ENCODE results near the gene CAPN12. TPM values are rescaled to one million over a fixed set of nuclear protein-coding genes. Genes with fewer than 3 reads are reported as not detected.
A peak's percentile ranks its signal among the peaks of the same experiment; 100 is the strongest.

Gene CAPN12
- total RNA-seq, 4 donors from 2014 or later: 0.42 TPM; not detected in 3

DNA sequence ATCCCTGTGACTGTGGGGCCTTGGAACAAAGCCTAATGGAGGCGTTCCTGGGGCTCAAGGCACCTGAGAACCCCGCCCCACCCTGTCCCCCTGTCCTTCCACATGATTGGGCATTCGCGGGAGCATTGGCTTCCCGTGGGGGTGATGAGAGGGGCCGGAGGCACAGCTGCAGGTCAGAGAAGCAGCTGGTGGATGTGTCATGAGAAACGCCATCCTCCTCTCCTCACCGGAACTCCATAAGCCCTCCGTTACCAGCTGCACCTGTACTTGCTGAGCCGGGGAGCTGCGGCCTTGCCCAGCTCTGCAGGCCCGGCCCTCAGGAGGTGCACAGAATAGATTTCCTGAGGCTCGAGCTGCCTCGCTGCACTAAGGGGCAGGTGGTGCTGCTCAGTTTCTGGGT, 42.0 kb downstream of the CAPN12 start:
- peak overlapping the region in 2 of 4 donors; percentile 64 to 95 for H3K27ac ChIP-seq
- in situ Hi-C loops (cut with MboI; ENCODE audit: low sequenced_read_pairs in 4 of 4) (no loop called here), intact Hi-C loops (cut with DNase I; ENCODE audit: low total_unique reads) (no loop called here)
- no peak for DNase-seq
- H3K36me3 ChIP-seq: peaks cover 0 to 46% of the 10 kb centered on the region in 2 donors
- H3K4me1 ChIP-seq: peaks cover 23 to 27% of the 10 kb centered on the region in 2 donors
- no peak overlapping the region for H3K4me3 ChIP-seq
- no peak for TF ChIP-seq POLR2A (IDR thresholded peaks at IDR 0.05)
- TF ChIP-seq, protein P1, sequence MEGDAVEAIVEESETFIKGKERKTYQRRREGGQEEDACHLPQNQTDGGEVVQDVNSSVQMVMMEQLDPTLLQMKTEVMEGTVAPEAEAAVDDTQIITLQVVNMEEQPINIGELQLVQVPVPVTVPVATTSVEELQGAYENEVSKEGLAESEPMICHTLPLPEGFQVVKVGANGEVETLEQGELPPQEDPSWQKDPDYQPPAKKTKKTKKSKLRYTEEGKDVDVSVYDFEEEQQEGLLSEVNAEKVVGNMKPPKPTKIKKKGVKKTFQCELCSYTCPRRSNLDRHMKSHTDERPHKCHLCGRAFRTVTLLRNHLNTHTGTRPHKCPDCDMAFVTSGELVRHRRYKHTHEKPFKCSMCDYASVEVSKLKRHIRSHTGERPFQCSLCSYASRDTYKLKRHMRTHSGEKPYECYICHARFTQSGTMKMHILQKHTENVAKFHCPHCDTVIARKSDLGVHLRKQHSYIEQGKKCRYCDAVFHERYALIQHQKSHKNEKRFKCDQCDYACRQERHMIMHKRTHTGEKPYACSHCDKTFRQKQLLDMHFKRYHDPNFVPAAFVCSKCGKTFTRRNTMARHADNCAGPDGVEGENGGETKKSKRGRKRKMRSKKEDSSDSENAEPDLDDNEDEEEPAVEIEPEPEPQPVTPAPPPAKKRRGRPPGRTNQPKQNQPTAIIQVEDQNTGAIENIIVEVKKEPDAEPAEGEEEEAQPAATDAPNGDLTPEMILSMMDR (IDR thresholded peaks at IDR 0.05 in 4 of 5, conservative IDR thresholded peaks at IDR 0.05 in 1 of 5): no peak
- no peaks in the 10 kb centered on the region for H3K9me3 ChIP-seq
- ATAC-seq: no peak
- no peaks in the 10 kb centered on the region for H3K27me3 ChIP-seq

DNA sequence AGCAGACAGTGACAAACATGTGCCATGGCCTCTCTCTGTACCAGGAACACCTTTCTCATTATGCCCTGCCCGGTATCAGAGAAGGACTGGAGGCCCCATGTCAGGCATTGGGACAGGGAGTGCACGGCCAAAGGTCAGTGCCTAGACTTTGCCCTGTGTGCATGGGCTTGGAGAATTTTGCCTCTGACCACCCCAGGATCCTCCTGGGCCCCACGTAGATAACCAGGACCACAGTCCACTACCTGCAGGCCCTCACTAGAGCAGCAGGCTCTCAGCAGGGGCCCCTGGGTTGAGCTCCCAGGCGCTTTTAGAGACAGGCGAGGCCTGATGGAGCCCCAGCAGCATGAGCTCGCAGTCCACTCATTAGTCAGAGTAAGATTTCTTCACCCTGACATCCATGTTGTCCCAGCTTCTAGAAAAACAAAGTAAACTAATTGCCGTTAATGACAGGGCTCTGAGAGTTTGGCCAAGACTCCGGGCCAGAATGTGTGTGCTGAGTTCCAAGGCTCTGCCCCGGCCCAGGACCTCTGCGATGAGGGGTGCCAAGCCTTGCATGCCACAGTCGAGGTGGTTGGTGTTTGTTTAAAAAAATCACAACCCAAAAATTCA, 42.7 kb downstream of the CAPN12 start:
- Histone ChIP-seq H3K4me1 (peaks cover 27 to 33% of the 10 kb centered on the region in 2 donors), H3K9me3 (no peaks in the 10 kb centered on the region), H3K27me3 (no peaks in the 10 kb centered on the region), H3K4me3 (no peak overlapping the region), H3K36me3 (peaks cover 0 to 40% of the 10 kb centered on the region in 2 donors), H3K27ac (peak overlapping the region; percentile 26 to 95 (median 60))
- in situ Hi-C loops (cut with MboI; ENCODE audit: low sequenced_read_pairs in 4 of 4) (no loop called here), intact Hi-C loops (cut with DNase I; ENCODE audit: low total_unique reads) (no loop called here)
- ATAC-seq: no peak
- no peak for TF ChIP-seq POLR2A (IDR thresholded peaks at IDR 0.05)
- TF ChIP-seq, protein P1 (IDR thresholded peaks at IDR 0.05 in 4 of 5, conservative IDR thresholded peaks at IDR 0.05 in 1 of 5): no peak
- DNase-seq: no peak

DNA sequence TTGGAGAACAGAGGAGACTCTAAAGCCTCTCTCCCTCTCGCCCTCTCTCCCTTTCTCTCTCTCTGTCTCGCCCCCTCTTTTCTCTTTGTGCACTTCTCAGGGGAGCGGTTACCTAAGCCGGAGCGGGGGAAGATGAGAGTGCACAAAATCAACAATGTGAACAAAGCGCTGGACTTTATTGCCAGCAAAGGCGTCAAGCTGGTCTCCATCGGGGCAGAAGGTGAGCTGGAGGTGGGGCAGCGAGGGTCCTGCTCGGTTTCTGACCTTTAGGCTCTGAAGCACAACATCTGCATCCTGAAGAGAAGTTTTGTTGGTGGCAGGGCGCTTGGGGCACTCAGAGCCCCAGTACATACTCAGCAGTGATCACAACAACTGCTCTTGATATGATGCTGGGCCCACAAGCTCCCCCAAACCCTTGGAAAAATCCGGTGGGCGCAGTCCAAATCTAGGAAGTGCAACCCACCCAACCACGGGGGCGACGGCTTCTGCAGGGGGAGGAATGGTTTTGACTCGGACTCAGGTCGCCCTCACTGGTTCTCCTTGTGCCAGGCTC, 43.3 kb downstream of the CAPN12 start:
- no peak overlapping the region for H3K4me3 ChIP-seq
- peaks cover 0 to 34% of the 10 kb centered on the region in 2 donors for H3K36me3 ChIP-seq
- in situ Hi-C loops (cut with MboI; ENCODE audit: low sequenced_read_pairs in 4 of 4) (no loop called here), intact Hi-C loops (cut with DNase I; ENCODE audit: low total_unique reads) (no loop called here)
- DNase-seq (no peak), ATAC-seq (no peak)
- peak overlapping the region; percentile 26 to 95 (median 60) for H3K27ac ChIP-seq
- H3K27me3 ChIP-seq: no peaks in the 10 kb centered on the region
- peaks cover 31 to 39% of the 10 kb centered on the region in 2 donors for H3K4me1 ChIP-seq
- no peaks in the 10 kb centered on the region for H3K9me3 ChIP-seq
- TF ChIP-seq, protein P1 (IDR thresholded peaks at IDR 0.05 in 4 of 5, conservative IDR thresholded peaks at IDR 0.05 in 1 of 5): no peak
- no peak for TF ChIP-seq POLR2A (IDR thresholded peaks at IDR 0.05)

DNA sequence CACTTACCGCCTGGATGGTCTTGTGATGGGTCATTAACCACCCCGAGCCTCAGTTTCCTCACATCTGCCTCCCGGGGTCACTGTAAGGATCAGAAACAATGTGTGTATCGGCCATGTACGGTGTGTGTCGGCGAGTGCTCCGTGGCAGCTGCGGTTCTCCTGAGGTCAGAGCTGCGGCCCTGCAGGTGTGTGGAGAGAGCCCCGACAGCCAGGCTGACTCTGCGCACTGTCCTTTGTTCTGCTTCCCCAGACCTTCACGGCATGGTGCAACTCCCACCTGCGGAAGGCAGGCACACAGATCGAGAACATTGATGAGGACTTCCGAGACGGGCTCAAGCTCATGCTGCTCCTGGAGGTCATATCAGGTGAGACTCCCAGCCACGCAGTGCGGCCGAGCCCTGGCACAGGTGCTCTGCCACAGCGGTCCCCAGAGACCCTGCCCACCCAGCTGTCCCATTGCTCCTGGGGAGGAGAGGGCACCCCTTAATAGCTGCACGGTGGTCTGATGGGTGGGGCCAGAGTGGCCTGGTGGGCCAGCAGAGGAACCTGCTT, 43.8 kb downstream of the CAPN12 start:
- no peak for ATAC-seq
- Histone ChIP-seq H3K9me3 (no peaks in the 10 kb centered on the region), H3K27me3 (no peaks in the 10 kb centered on the region), H3K4me3 (no peak overlapping the region), H3K27ac (peak overlapping the region; percentile 26 to 95 (median 60)), H3K36me3 (peaks cover 0 to 29% of the 10 kb centered on the region in 2 donors), H3K4me1 (peaks cover 36 to 44% of the 10 kb centered on the region in 2 donors)
- intact Hi-C loops (cut with DNase I; ENCODE audit: low total_unique reads): no loop called here
- DNase-seq: no peak
- in situ Hi-C loops (cut with MboI; ENCODE audit: low sequenced_read_pairs in 4 of 4): no loop called here
- TF ChIP-seq, protein P1 (IDR thresholded peaks at IDR 0.05 in 4 of 5, conservative IDR thresholded peaks at IDR 0.05 in 1 of 5): no peak
- TF ChIP-seq POLR2A (IDR thresholded peaks at IDR 0.05): no peak
